ENCODE measurements around the gene RFX2.
"Not testable (repeated sequence)": the region's sequence is repeated elsewhere in the genome, so short reads cannot be mapped to it uniquely, and the experiment has no call there.

Gene RFX2

GRCh38 chr19:5966215-5966614, 144.1 kb downstream of the RFX2 start:
- DNase-seq, result no peak

- no peak for DNase-seq
Measured at GRCh38 chr19:5964816-5965565, 145.3 kb downstream of the RFX2 start.

GRCh38 chr19:5963855-5964254, 146.4 kb downstream of the RFX2 start:
- DNase-seq, result no peak

GRCh38 chr19:5963259-5963658, 147.0 kb downstream of the RFX2 start:
- DNase-seq, result not testable (repeated sequence)

- DNase-seq, result peak; percentile 99
Measured at GRCh38 chr19:5961969-5962945, 148.0 kb downstream of the RFX2 start.

GRCh38 chr19:5961641-5961968, 148.7 kb downstream of the RFX2 start:
- not testable (repeated sequence) for DNase-seq

GRCh38 chr19:5960005-5961001, 150.0 kb downstream of the RFX2 start:
- DNase-seq, result peak; percentile 78

GRCh38 chr19:5959260-5960004, 150.9 kb downstream of the RFX2 start:
- DNase-seq, result no peak

- no peak for DNase-seq
Measured at GRCh38 chr19:5958851-5959122, 151.5 kb downstream of the RFX2 start.

GRCh38 chr19:5958074-5958850, 152.0 kb downstream of the RFX2 start:
- no peak for DNase-seq

- DNase-seq, result peak; percentile 40
Measured at GRCh38 chr19:5957170-5957569, 153.1 kb downstream of the RFX2 start.

- no peak for DNase-seq
Measured at GRCh38 chr19:5956728-5957127, 153.6 kb downstream of the RFX2 start.

- no peak for DNase-seq
Measured at GRCh38 chr19:5956323-5956722, 154.0 kb downstream of the RFX2 start.

- no peak for DNase-seq
Measured at GRCh38 chr19:5955636-5955935, 154.7 kb downstream of the RFX2 start.

GRCh38 chr19:5954293-5954692, 156.0 kb downstream of the RFX2 start:
- DNase-seq, result peak; percentile 65

GRCh38 chr19:5953680-5954213, 156.6 kb downstream of the RFX2 start:
- DNase-seq, result peak; percentile 20

GRCh38 chr19:5953030-5953589, 157.2 kb downstream of the RFX2 start:
- DNase-seq, result no peak

- DNase-seq, result peak; percentile 10
Measured at GRCh38 chr19:5952193-5953029, 157.9 kb downstream of the RFX2 start.

GRCh38 chr19:5951338-5951861, 158.9 kb downstream of the RFX2 start:
- DNase-seq, result peak; percentile 16

- DNase-seq, result no peak
Measured at GRCh38 chr19:5950741-5951140, 159.6 kb downstream of the RFX2 start.
